Body of pancreas (tissue), 4 donors: ENCODE data around the gene AFF4.
"Not testable (repeated sequence)": the region's sequence is repeated elsewhere in the genome, so short reads cannot be mapped to it uniquely, and the experiment has no call there.

ENCODE experiments used
- POLR2A ChIP-seq, 3 donors: fragments of 450-650 bp; IDR thresholded peaks; one replicate each; pipeline ENCODE4 v1.6.1; 2016; ENCODE audit warnings: antibody characterized with exemption in 3 of 3, mild to moderate bottlenecking in 2 of 3
- TF ChIP-seq, protein P1 (sequence below), 7 experiments: fragments of 450-650 bp in 4 of 7; fragments of 200-600 bp in 3 of 7; sonication (generic) in 3 of 7; IDR thresholded peaks; one replicate each; pipeline ENCODE4 v1.5.1; 2016 to 2019; ENCODE audit warnings: antibody characterized with exemption in 7 of 7

DNA sequence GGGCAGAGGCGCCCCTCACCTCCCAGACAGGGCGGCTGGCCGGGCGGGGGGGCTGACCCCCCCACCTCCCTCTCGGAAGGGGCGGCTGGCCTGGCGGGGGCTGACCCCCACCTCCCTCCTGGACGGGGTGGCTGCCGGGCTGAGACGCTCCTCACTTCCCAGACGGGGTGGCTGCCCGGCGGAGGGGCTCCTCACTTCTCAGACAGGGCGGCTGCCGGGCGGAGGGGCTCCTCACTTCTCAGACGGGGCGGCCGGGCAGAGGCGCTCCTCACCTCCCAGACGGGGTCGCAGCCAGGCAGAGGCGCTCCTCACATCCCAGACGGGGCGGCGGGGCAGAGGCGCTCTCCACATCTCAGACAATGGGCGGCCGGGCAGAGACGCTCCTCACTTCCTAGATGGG is 19.5 kb upstream of the AFF4 start:
- TF ChIP-seq, protein P1, sequence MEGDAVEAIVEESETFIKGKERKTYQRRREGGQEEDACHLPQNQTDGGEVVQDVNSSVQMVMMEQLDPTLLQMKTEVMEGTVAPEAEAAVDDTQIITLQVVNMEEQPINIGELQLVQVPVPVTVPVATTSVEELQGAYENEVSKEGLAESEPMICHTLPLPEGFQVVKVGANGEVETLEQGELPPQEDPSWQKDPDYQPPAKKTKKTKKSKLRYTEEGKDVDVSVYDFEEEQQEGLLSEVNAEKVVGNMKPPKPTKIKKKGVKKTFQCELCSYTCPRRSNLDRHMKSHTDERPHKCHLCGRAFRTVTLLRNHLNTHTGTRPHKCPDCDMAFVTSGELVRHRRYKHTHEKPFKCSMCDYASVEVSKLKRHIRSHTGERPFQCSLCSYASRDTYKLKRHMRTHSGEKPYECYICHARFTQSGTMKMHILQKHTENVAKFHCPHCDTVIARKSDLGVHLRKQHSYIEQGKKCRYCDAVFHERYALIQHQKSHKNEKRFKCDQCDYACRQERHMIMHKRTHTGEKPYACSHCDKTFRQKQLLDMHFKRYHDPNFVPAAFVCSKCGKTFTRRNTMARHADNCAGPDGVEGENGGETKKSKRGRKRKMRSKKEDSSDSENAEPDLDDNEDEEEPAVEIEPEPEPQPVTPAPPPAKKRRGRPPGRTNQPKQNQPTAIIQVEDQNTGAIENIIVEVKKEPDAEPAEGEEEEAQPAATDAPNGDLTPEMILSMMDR (IDR thresholded peaks at IDR 0.05) = not testable (repeated sequence)
- TF ChIP-seq POLR2A (IDR thresholded peaks at IDR 0.05) = not testable (repeated sequence)
